ENCODE measurements around the gene DHX40.

Gene DHX40

DNA sequence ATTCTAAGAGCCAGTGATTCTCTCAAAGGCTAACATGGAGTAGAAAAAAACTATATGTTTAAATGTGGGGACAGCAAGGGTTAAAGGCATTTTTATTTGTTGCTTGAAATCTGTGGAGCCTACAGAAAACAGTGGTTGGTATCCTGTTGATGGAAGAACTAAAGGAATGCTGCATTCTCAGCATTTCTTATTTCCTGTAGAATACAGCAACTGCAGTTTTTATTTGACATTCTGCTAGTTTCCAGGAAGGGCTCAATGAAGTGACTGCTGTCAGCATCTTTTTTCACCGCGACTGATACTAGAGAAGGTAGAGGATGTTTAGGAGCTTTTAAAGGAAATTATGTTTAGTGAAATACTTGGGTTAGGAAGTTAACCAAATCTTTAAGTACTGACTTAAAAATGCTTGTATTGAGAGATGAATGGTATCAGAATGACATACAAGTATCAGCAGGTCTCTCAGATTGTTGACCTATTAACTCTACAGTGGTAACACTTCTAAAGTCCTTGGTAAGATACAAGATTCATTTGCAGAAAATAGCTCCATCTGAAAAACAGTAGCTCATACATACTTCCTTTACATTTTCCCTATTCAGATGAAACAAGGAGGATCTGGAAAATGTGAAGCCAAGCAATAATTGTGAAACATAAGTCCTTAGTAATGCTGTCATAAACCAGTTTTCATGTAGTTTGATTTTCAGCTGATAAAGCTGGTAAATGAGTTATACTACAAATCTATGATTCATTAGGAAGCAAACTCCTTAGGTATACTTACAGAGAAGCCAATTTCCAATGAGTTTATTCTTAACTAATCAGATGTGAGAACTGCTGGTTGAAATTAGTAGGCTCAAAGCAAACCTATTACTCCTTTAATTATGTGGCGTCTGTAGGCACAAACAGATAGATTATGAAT lies 69.5 kb downstream of the DHX40 start:
- peaks cover 0 to 11% (median 5%) of the 10 kb centered on the region in 4 experiments for H3K4me1 ChIP-seq (ENCODE audit: control extremely low read depth in 1 of 4, control insufficient read depth in 4 of 4, insufficient read depth in 4 of 4, low read length in 3 of 4)
- CTCF ChIA-PET, result interaction anchor here (0.8 to 1.8 kb wide), 3 partner anchors 13 to 118 kb away, joined by 3 read pairs; partner anchors contain the start of gene CLTC

DNA sequence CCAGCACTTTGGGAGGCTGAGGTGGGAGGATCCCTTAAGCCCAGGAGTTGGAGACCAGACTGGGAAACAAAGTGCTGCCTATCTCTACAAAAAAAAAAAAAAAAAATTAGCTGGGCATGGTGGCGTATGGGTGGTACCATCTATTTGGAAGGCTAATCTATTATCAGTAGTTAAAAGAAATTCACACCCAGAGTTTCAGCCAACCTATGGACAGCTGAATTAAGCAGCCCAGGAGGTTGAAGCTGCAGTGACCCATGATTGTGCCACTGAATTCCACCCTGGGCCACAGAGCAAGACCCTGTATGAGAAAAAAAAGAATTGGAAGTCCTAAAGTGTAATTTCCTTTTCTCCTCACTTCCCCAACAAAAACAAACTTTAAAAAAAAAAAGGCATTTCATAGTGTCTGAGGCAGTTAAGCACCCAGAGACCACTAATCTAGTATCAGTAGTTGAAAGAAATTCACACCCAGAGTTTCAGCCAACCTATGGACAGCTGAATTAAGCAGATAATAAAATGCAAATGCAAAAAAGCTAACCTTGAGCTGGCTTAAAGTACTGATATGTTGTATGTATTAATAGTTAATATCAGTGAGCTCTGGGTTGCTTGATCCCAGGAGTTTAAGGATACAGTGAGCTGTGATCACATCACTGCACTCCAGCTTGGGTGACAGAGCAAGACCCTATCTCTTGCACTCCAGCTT lies 72.4 kb downstream of the DHX40 start:
- ChIA-PET POLR2A (interaction anchor here (0.6 to 0.9 kb wide), 2 partner anchors 18 to 68 kb away, joined by 4 to 5 read pairs; partner anchors contain the start of gene CLTC), CTCF (interaction anchor here (0.7 to 1.4 kb wide), 4 partner anchors 10 to 783 kb away, joined by 3 to 4 read pairs (median 4); partner anchors contain the start of gene CLTC)
- H3K4me3 ChIP-seq (ENCODE audit: control insufficient read depth in 1 of 7, extremely low read depth in 1 of 7, insufficient read depth in 4 of 7, low read depth in 2 of 7, low read length in 6 of 7), result no peak overlapping the region
- no peak overlapping the region for H3K27ac ChIP-seq (ENCODE audit: insufficient read depth in 1 of 2, low read depth in 1 of 2, low read length in 2 of 2, poor library complexity in 1 of 2, severe bottlenecking in 2 of 2)
- no CpG with 5 or more reads among the region's 1 CpG for WGBS (ENCODE audit: insufficient coverage)
- H3K36me3 ChIP-seq (ENCODE audit: control insufficient read depth in 4 of 4, insufficient read depth in 4 of 4, low read length in 3 of 4), result peaks cover 0 to 3% (median under 1%) of the 10 kb centered on the region in 4 experiments
- peaks cover 13 to 39% (median 24%) of the 10 kb centered on the region in 4 experiments for H3K4me1 ChIP-seq (ENCODE audit: control extremely low read depth in 1 of 4, control insufficient read depth in 4 of 4, insufficient read depth in 4 of 4, low read length in 3 of 4)
- peak in 2 of 3 donors; percentile 42 to 69 for DNase-seq
- H3K9me3 ChIP-seq (ENCODE audit: control extremely low read depth in 1 of 5, control insufficient read depth in 4 of 5, insufficient read depth in 2 of 5, low read depth in 1 of 5, low read length in 4 of 5), result no peaks in the 10 kb centered on the region
- no peaks in the 10 kb centered on the region for H3K27me3 ChIP-seq (replicated peaks in 2 of 5; ENCODE audit: control insufficient read depth in 4 of 5, insufficient read depth in 5 of 5, low read length in 4 of 5)

More for the DNA sequence above, 69.5 kb downstream of the DHX40 start:
- H3K4me3 ChIP-seq (ENCODE audit: control insufficient read depth in 1 of 7, extremely low read depth in 1 of 7, insufficient read depth in 4 of 7, low read depth in 2 of 7, low read length in 6 of 7), result no peak overlapping the region
- no peak for DNase-seq
- H3K36me3 ChIP-seq (ENCODE audit: control insufficient read depth in 4 of 4, insufficient read depth in 4 of 4, low read length in 3 of 4), result peaks cover 2 to 5% (median 3%) of the 10 kb centered on the region in 4 experiments
- WGBS (ENCODE audit: insufficient coverage), result 60% methylated on average over 3 of the region's 3 CpGs
- POLR2A ChIA-PET, result interaction anchor here (0.7 kb wide), 1 partner anchor 12 kb away, joined by 3 read pairs; no protein-coding TSS in a partner anchor
- H3K27ac ChIP-seq (ENCODE audit: insufficient read depth in 1 of 2, low read depth in 1 of 2, low read length in 2 of 2, poor library complexity in 1 of 2, severe bottlenecking in 2 of 2), result no peak overlapping the region
- no peaks in the 10 kb centered on the region for H3K9me3 ChIP-seq (ENCODE audit: control extremely low read depth in 1 of 5, control insufficient read depth in 4 of 5, insufficient read depth in 2 of 5, low read depth in 1 of 5, low read length in 4 of 5)
- H3K27me3 ChIP-seq (replicated peaks in 2 of 5; ENCODE audit: control insufficient read depth in 4 of 5, insufficient read depth in 5 of 5, low read length in 4 of 5), result no peaks in the 10 kb centered on the region

DNA sequence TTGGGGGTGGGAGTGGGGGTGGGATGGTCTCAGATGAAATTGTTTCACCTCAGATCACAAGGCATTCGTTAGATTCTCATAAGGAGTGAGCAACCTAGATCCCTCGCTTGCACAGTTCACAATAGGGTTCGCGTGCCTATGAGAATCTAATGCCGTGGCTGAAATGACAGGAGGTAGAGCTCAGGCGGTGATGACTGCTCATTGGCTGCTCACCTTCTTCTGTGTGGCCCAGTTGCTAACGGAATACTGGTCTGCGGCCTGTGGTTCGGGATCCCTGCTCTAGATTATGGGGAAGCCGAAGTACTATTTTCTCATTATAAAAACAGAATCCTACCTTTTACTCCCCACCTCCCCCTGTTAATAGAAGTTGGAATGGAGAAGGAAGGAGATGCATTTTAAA lies 73.1 kb downstream of the DHX40 start:
- H3K9me3 ChIP-seq (ENCODE audit: control extremely low read depth in 1 of 5, control insufficient read depth in 4 of 5, insufficient read depth in 2 of 5, low read depth in 1 of 5, low read length in 4 of 5), result no peaks in the 10 kb centered on the region
- peaks cover 18 to 47% (median 25%) of the 10 kb centered on the region in 4 experiments for H3K4me1 ChIP-seq (ENCODE audit: control extremely low read depth in 1 of 4, control insufficient read depth in 4 of 4, insufficient read depth in 4 of 4, low read length in 3 of 4)
- no peaks in the 10 kb centered on the region for H3K27me3 ChIP-seq (replicated peaks in 2 of 5; ENCODE audit: control insufficient read depth in 4 of 5, insufficient read depth in 5 of 5, low read length in 4 of 5)
- H3K36me3 ChIP-seq (ENCODE audit: control insufficient read depth in 4 of 4, insufficient read depth in 4 of 4, low read length in 3 of 4), result peaks cover 0 to 5% (median under 1%) of the 10 kb centered on the region in 4 experiments
- no peak overlapping the region for H3K4me3 ChIP-seq (ENCODE audit: control insufficient read depth in 1 of 7, extremely low read depth in 1 of 7, insufficient read depth in 4 of 7, low read depth in 2 of 7, low read length in 6 of 7)
- ChIA-PET POLR2A (no interaction called here), CTCF (interaction anchor here (1.4 kb wide), 1 partner anchor 15 kb away, joined by 3 read pairs; no protein-coding TSS in a partner anchor)
- H3K27ac ChIP-seq (ENCODE audit: insufficient read depth in 1 of 2, low read depth in 1 of 2, low read length in 2 of 2, poor library complexity in 1 of 2, severe bottlenecking in 2 of 2), result no peak overlapping the region
- no peak for DNase-seq
- 100% methylated on average over 6 of the region's 10 CpGs for WGBS (ENCODE audit: insufficient coverage)

DNA sequence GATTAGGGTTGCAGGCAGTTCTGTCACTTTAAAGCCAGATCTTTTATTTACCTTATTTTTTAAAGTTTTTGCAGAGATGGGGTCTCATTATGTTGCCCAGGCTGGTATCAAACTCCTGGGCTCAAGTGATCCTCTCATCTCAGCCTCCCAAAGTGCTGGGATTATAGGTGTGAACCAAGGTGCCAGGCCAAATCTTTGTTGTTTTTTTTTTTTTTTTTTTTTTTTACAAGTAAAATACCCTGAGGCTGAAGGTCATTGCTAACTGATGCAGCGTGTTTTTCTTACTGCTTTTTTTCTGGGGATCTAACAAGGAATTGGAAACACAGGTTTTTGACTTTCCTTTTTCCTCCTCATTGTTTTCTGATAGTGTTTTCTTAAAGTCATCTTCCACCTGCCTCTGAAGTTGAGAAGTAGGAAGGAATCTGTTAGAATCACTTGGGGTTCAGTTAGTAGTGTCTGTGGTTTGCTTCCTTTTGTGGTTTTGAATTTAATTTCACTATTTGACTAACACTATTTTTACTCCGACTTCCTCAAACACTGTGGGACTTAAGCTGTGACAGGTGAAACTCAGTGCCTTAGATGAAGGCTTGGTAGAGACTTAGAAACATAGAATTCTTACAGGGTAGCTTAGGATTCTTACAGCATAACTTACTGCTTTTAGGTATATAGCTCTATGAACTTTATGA lies 76.5 kb downstream of the DHX40 start:
- CTCF ChIA-PET, result interaction anchor here (0.9 kb wide), 1 partner anchor 23 kb away, joined by 3 read pairs; the partner anchor contains the start of gene CLTC
- Histone ChIP-seq H3K4me3 (ENCODE audit: control insufficient read depth in 1 of 7, extremely low read depth in 1 of 7, insufficient read depth in 4 of 7, low read depth in 2 of 7, low read length in 6 of 7) (peak overlapping the region in 4 of 7 experiments; percentile 1 to 38 (median 12)), H3K27ac (ENCODE audit: insufficient read depth in 1 of 2, low read depth in 1 of 2, low read length in 2 of 2, poor library complexity in 1 of 2, severe bottlenecking in 2 of 2) (no peak overlapping the region)

DNA sequence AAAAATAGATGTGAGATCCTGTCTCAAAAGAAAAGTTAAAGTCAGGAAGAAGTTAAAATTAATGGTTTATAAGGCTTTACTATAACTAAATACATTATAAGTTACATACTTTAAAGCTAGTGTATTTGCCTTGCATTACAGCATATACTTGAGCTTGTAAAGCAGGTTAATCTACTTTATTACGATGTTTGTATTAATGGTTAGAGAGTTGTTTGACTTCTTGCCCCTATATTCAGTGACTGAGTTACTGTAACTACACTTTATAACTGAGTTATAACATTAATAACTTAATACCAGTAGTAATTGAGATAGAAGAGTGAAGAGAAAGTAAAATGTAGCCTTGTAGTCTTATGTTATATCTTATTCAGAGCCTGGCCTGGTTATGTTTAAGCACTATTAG lies 77.2 kb downstream of the DHX40 start:
- CTCF ChIA-PET, result interaction anchor here (0.9 kb wide), 1 partner anchor 23 kb away, joined by 3 read pairs; the partner anchor contains the start of gene CLTC
- no peaks in the 10 kb centered on the region for H3K27me3 ChIP-seq (replicated peaks in 2 of 5; ENCODE audit: control insufficient read depth in 4 of 5, insufficient read depth in 5 of 5, low read length in 4 of 5)
- POLR2A ChIA-PET, result interaction anchor here (1.9 kb wide), 1 partner anchor 23 kb away, joined by 16 read pairs; the partner anchor contains the start of gene CLTC
- H3K4me1 ChIP-seq (ENCODE audit: control extremely low read depth in 1 of 4, control insufficient read depth in 4 of 4, insufficient read depth in 4 of 4, low read length in 3 of 4), result peaks cover 18 to 38% (median 20%) of the 10 kb centered on the region in 4 experiments
- H3K27ac ChIP-seq (ENCODE audit: insufficient read depth in 1 of 2, low read depth in 1 of 2, low read length in 2 of 2, poor library complexity in 1 of 2, severe bottlenecking in 2 of 2), result no peak overlapping the region
- H3K4me3 ChIP-seq (ENCODE audit: control insufficient read depth in 1 of 7, extremely low read depth in 1 of 7, insufficient read depth in 4 of 7, low read depth in 2 of 7, low read length in 6 of 7), result peak overlapping the region in 2 of 7 experiments; percentile 1 to 3
- no peak for DNase-seq
- WGBS (ENCODE audit: insufficient coverage), result no CpG with 5 or more reads among the region's 1 CpG
- peaks cover 6 to 36% (median 22%) of the 10 kb centered on the region in 4 experiments for H3K36me3 ChIP-seq (ENCODE audit: control insufficient read depth in 4 of 4, insufficient read depth in 4 of 4, low read length in 3 of 4)
- no peaks in the 10 kb centered on the region for H3K9me3 ChIP-seq (ENCODE audit: control extremely low read depth in 1 of 5, control insufficient read depth in 4 of 5, insufficient read depth in 2 of 5, low read depth in 1 of 5, low read length in 4 of 5)

More for the DNA sequence above, 76.5 kb downstream of the DHX40 start:
- POLR2A ChIA-PET, result interaction anchor here (1.9 kb wide), 1 partner anchor 22 kb away, joined by 16 read pairs; the partner anchor contains the start of gene CLTC
- H3K4me1 ChIP-seq (ENCODE audit: control extremely low read depth in 1 of 4, control insufficient read depth in 4 of 4, insufficient read depth in 4 of 4, low read length in 3 of 4), result peaks cover 18 to 38% (median 20%) of the 10 kb centered on the region in 4 experiments
- peaks cover 2 to 31% (median 18%) of the 10 kb centered on the region in 4 experiments for H3K36me3 ChIP-seq (ENCODE audit: control insufficient read depth in 4 of 4, insufficient read depth in 4 of 4, low read length in 3 of 4)
- WGBS (ENCODE audit: insufficient coverage), result 33% methylated on average over 1 of the region's 2 CpGs
- H3K9me3 ChIP-seq (ENCODE audit: control extremely low read depth in 1 of 5, control insufficient read depth in 4 of 5, insufficient read depth in 2 of 5, low read depth in 1 of 5, low read length in 4 of 5), result no peaks in the 10 kb centered on the region
- no peaks in the 10 kb centered on the region for H3K27me3 ChIP-seq (replicated peaks in 2 of 5; ENCODE audit: control insufficient read depth in 4 of 5, insufficient read depth in 5 of 5, low read length in 4 of 5)
- DNase-seq, result peak; percentile 45 to 88 (median 82)
